Mucosa of stomach (tissue), 1 donor: Measurements from ENCODE around the gene PHOSPHO2.
"Not testable (repeated sequence)": the region's sequence is repeated elsewhere in the genome, so short reads cannot be mapped to it uniquely, and the experiment has no call there.

Source experiments
- H3K27me3 ChIP-seq: one replicate; pipeline ENCODE4 v1.7.0; 2013; ENCODE audit warnings: mild to moderate bottlenecking, low read length; ENCODE audit not compliant: control insufficient read depth, insufficient read depth
- H3K36me3 ChIP-seq: one replicate; pipeline ENCODE4 v1.7.0; 2013; ENCODE audit warnings: low read length; ENCODE audit not compliant: control insufficient read depth, insufficient read depth
- H3K4me1 ChIP-seq: one replicate; pipeline ENCODE4 v1.7.0; 2013; ENCODE audit warnings: mild to moderate bottlenecking, low read length; ENCODE audit not compliant: control insufficient read depth, insufficient read depth
- H3K4me3 ChIP-seq: one replicate; pipeline ENCODE4 v1.7.0; 2013; ENCODE audit warnings: low read length
- H3K9ac ChIP-seq: one replicate; pipeline ENCODE4 v1.7.0; 2013; ENCODE audit warnings: mild to moderate bottlenecking, low read length, moderate library complexity
- H3K9me3 ChIP-seq: one replicate; pipeline ENCODE4 v1.7.0; 2013; ENCODE audit warnings: mild to moderate bottlenecking, low read length, moderate library complexity; ENCODE audit not compliant: control insufficient read depth
- donor health status: Pancreatic carcinoma.

Gene PHOSPHO2

GRCh38 chr2:169667583-169667982, 26.7 kb upstream of the PHOSPHO2 start:
- H3K9ac ChIP-seq = no peak overlapping the region
- H3K27me3 ChIP-seq = no peaks in the 10 kb centered on the region
- no peaks in the 10 kb centered on the region for H3K36me3 ChIP-seq
- peaks cover 16% of the 10 kb centered on the region for H3K4me1 ChIP-seq
- H3K4me3 ChIP-seq = no peak overlapping the region
- no peaks in the 10 kb centered on the region for H3K9me3 ChIP-seq

- Histone ChIP-seq H3K9me3 (no peaks in the 10 kb centered on the region), H3K27me3 (no peaks in the 10 kb centered on the region), H3K4me3 (no peak overlapping the region), H3K36me3 (no peaks in the 10 kb centered on the region), H3K4me1 (peaks cover 8% of the 10 kb centered on the region), H3K9ac (no peak overlapping the region)
Measured at GRCh38 chr2:169670215-169670651, 24.0 kb upstream of the PHOSPHO2 start.

GRCh38 chr2:169670937-169671336, 23.3 kb upstream of the PHOSPHO2 start:
- Histone ChIP-seq H3K4me3 (no peak overlapping the region), H3K4me1 (peaks cover 8% of the 10 kb centered on the region), H3K36me3 (no peaks in the 10 kb centered on the region), H3K9ac (no peak overlapping the region), H3K9me3 (no peaks in the 10 kb centered on the region), H3K27me3 (no peaks in the 10 kb centered on the region)

- no peak overlapping the region for H3K9ac ChIP-seq
- H3K36me3 ChIP-seq = no peaks in the 10 kb centered on the region
- H3K9me3 ChIP-seq = no peaks in the 10 kb centered on the region
- H3K4me1 ChIP-seq = peaks cover 8% of the 10 kb centered on the region
- H3K27me3 ChIP-seq = no peaks in the 10 kb centered on the region
- H3K4me3 ChIP-seq = no peak overlapping the region
Measured at GRCh38 chr2:169672406-169672805, 21.9 kb upstream of the PHOSPHO2 start.

- no peak overlapping the region for H3K4me3 ChIP-seq
- no peaks in the 10 kb centered on the region for H3K36me3 ChIP-seq
- H3K9ac ChIP-seq = no peak overlapping the region
- H3K9me3 ChIP-seq = no peaks in the 10 kb centered on the region
- no peaks in the 10 kb centered on the region for H3K27me3 ChIP-seq
- H3K4me1 ChIP-seq = peaks cover 4% of the 10 kb centered on the region
Measured at GRCh38 chr2:169673106-169673505, 21.2 kb upstream of the PHOSPHO2 start.

- Histone ChIP-seq H3K4me1 (no peaks in the 10 kb centered on the region), H3K27me3 (no peaks in the 10 kb centered on the region), H3K9ac (no peak overlapping the region), H3K4me3 (no peak overlapping the region), H3K36me3 (no peaks in the 10 kb centered on the region), H3K9me3 (no peaks in the 10 kb centered on the region)
Measured at GRCh38 chr2:169673921-169674320, 20.3 kb upstream of the PHOSPHO2 start.

- Histone ChIP-seq H3K36me3 (no peaks in the 10 kb centered on the region), H3K9me3 (no peaks in the 10 kb centered on the region), H3K9ac (no peak overlapping the region), H3K27me3 (no peaks in the 10 kb centered on the region), H3K4me3 (no peak overlapping the region), H3K4me1 (no peaks in the 10 kb centered on the region)
Measured at GRCh38 chr2:169676357-169676756, 17.9 kb upstream of the PHOSPHO2 start.

- Histone ChIP-seq H3K27me3 (no peaks in the 10 kb centered on the region), H3K4me1 (no peaks in the 10 kb centered on the region), H3K36me3 (no peaks in the 10 kb centered on the region), H3K9ac (no peak overlapping the region), H3K4me3 (no peak overlapping the region), H3K9me3 (no peaks in the 10 kb centered on the region)
Measured at GRCh38 chr2:169676850-169677249, 17.4 kb upstream of the PHOSPHO2 start.

GRCh38 chr2:169683054-169683424, 11.2 kb upstream of the PHOSPHO2 start:
- H3K36me3 ChIP-seq = no peaks in the 10 kb centered on the region
- no peaks in the 10 kb centered on the region for H3K27me3 ChIP-seq
- no peaks in the 10 kb centered on the region for H3K9me3 ChIP-seq
- no peaks in the 10 kb centered on the region for H3K4me1 ChIP-seq
- H3K9ac ChIP-seq = no peak overlapping the region
- no peak overlapping the region for H3K4me3 ChIP-seq

GRCh38 chr2:169683425-169684134, 10.7 kb upstream of the PHOSPHO2 start:
- Histone ChIP-seq H3K4me1 (no peaks in the 10 kb centered on the region), H3K36me3 (no peaks in the 10 kb centered on the region), H3K27me3 (no peaks in the 10 kb centered on the region), H3K4me3 (no peak overlapping the region), H3K9me3 (no peaks in the 10 kb centered on the region), H3K9ac (no peak overlapping the region)

GRCh38 chr2:169684135-169684565, 10.1 kb upstream of the PHOSPHO2 start:
- no peak overlapping the region for H3K4me3 ChIP-seq
- no peaks in the 10 kb centered on the region for H3K36me3 ChIP-seq
- no peaks in the 10 kb centered on the region for H3K4me1 ChIP-seq
- H3K9me3 ChIP-seq = no peaks in the 10 kb centered on the region
- no peaks in the 10 kb centered on the region for H3K27me3 ChIP-seq
- H3K9ac ChIP-seq = no peak overlapping the region

- not testable (repeated sequence) for H3K4me3 ChIP-seq, H3K4me1 ChIP-seq, H3K9ac ChIP-seq, H3K36me3 ChIP-seq, H3K9me3 ChIP-seq, H3K27me3 ChIP-seq
Measured at GRCh38 chr2:169684712-169685111, 9.6 kb upstream of the PHOSPHO2 start.

GRCh38 chr2:169686825-169687224, 7.4 kb upstream of the PHOSPHO2 start:
- H3K4me1 ChIP-seq, H3K9me3 ChIP-seq, H3K36me3 ChIP-seq, H3K27me3 ChIP-seq, H3K9ac ChIP-seq, H3K4me3 ChIP-seq: not testable (repeated sequence)
